HepG2 (cell line): Measurements from ENCODE around the gene METTL23. TPM values are rescaled to one million over a fixed set of nuclear protein-coding genes. Genes with fewer than 3 reads are reported as not detected.

Experiments used
- ASH2L ChIP-seq: fragments of 300-600, 200-600 bp; sonication (generic); IDR thresholded peaks from 2 replicates; pipeline ENCODE4 v1.7.0; 2017; ENCODE audit warnings: low read depth, mild to moderate bottlenecking, moderate library complexity, mixed read lengths, low read length; ENCODE audit not compliant: insufficient read length
- ATF1 ChIP-seq: IDR thresholded peaks from 2 replicates; pipeline ENCODE4 v1.6.1; 2016; ENCODE audit warnings: mild to moderate bottlenecking, control low read depth
- ELF4 ChIP-seq: sonication (generic); formaldehyde crosslinking; IDR thresholded peaks from 2 replicates; pipeline ENCODE4 v1.5.0; 2020; ENCODE audit warnings: missing genetic modification reagents, mild to moderate bottlenecking, moderate library complexity, borderline replicate concordance
- HOMEZ ChIP-seq: IDR thresholded peaks from 2 replicates; pipeline ENCODE4 v1.6.1; 2016; ENCODE audit warnings: low read depth
- HOXA7 ChIP-seq: sonication (generic); formaldehyde crosslinking; IDR thresholded peaks from 2 replicates; pipeline ENCODE4 v1.8.1; 2022; ENCODE audit warnings: mild to moderate bottlenecking, missing genetic modification reagents, moderate library complexity
- JUNB ChIP-seq: sonication (generic); formaldehyde crosslinking; IDR thresholded peaks from 2 replicates; pipeline ENCODE4 v1.8.0; 2022; ENCODE audit warnings: missing genetic modification reagents, mild to moderate bottlenecking, borderline replicate concordance
- MAZ ChIP-seq, 2 experiments: sonication (generic) in 1 of 2; formaldehyde crosslinking in 1 of 2; IDR thresholded peaks; 2 replicates each; pipeline versions ENCODE4 v1.5.0 to v1.6.1; 2012 to 2020; ENCODE audit warnings: low read depth in 2 of 2, mild to moderate bottlenecking in 2 of 2, borderline replicate concordance in 1 of 2, improper control_type of control experiment in 1 of 2, low read length in 1 of 2, missing genetic modification reagents in 1 of 2, moderate library complexity in 1 of 2
- MZF1 ChIP-seq: sonication (generic); formaldehyde crosslinking; IDR thresholded peaks from 2 replicates; pipeline ENCODE4 v1.8.1; 2023; ENCODE audit warnings: mild to moderate bottlenecking, missing genetic modification reagents, borderline replicate concordance
- NCOA5 ChIP-seq: sonication (generic); formaldehyde crosslinking; IDR thresholded peaks from 2 replicates; pipeline ENCODE4 v1.4.0; 2020; ENCODE audit warnings: missing genetic modification reagents
- NFATC3 ChIP-seq: sonication (generic); formaldehyde crosslinking; IDR thresholded peaks from 2 replicates; pipeline ENCODE4 v1.5.1; 2020; ENCODE audit warnings: mild to moderate bottlenecking, missing genetic modification reagents
- PAWR ChIP-seq: sonication (generic); formaldehyde crosslinking; IDR thresholded peaks from 2 replicates; pipeline ENCODE4 v1.4.0; 2020; ENCODE audit warnings: missing genetic modification reagents, mild to moderate bottlenecking, borderline replicate concordance
- POGZ ChIP-seq: sonication (generic); formaldehyde crosslinking; IDR thresholded peaks from 2 replicates; pipeline ENCODE4 v1.4.0; 2020; ENCODE audit warnings: mild to moderate bottlenecking, missing genetic modification reagents
- POLR2G ChIP-seq: fragments of 200-400 bp; formaldehyde crosslinking; IDR thresholded peaks from 2 replicates; pipeline ENCODE4 v1.6.1; 2018; ENCODE audit warnings: mild to moderate bottlenecking, low read depth, low read length, moderate library complexity
- SETDB1 ChIP-seq: sonication (generic); formaldehyde crosslinking; IDR thresholded peaks from 2 replicates; pipeline ENCODE4 v1.5.1; 2020; ENCODE audit warnings: missing genetic modification reagents, mild to moderate bottlenecking, borderline replicate concordance
- SKI ChIP-seq: fragments of 450-650 bp; IDR thresholded peaks from one replicate; pipeline ENCODE4 v1.6.1; 2018; ENCODE audit warnings: mild to moderate bottlenecking; ENCODE audit not compliant: partially characterized antibody
- SNAI1 ChIP-seq: sonication (generic); formaldehyde crosslinking; IDR thresholded peaks from 2 replicates; pipeline ENCODE4 v1.5.0; 2020; ENCODE audit warnings: mild to moderate bottlenecking, missing genetic modification reagents, borderline replicate concordance
- TAF1 ChIP-seq: sonication (generic); formaldehyde crosslinking; IDR thresholded peaks from 2 replicates; pipeline ENCODE4 v1.4.0; 2020; ENCODE audit warnings: missing genetic modification reagents
- TRIM24 ChIP-seq: sonication (generic); formaldehyde crosslinking; IDR thresholded peaks from 2 replicates; pipeline ENCODE4 v1.8.0; 2022; ENCODE audit warnings: mild to moderate bottlenecking, missing genetic modification reagents
- ZNF296 ChIP-seq: sonication (generic); formaldehyde crosslinking; conservative IDR thresholded peaks from 2 replicates; pipeline ENCODE4 v1.5.0; 2020; ENCODE audit warnings: mild to moderate bottlenecking, missing genetic modification reagents
- ZNF552 ChIP-seq: sonication (generic); formaldehyde crosslinking; IDR thresholded peaks from 2 replicates; pipeline ENCODE4 v1.9.0; 2022; ENCODE audit warnings: missing genetic modification reagents, mild to moderate bottlenecking, borderline replicate concordance
- ZNF607 ChIP-seq: sonication (generic); formaldehyde crosslinking; IDR thresholded peaks from 2 replicates; pipeline ENCODE4 v1.5.1; 2020; ENCODE audit warnings: missing genetic modification reagents, mild to moderate bottlenecking, borderline replicate concordance
- ZNF724P ChIP-seq: sonication (generic); formaldehyde crosslinking; IDR thresholded peaks from 2 replicates; pipeline ENCODE4 v1.8.0; 2022; ENCODE audit warnings: missing genetic modification reagents, borderline replicate concordance
- ZSCAN5A ChIP-seq: sonication (generic); formaldehyde crosslinking; IDR thresholded peaks from 2 replicates; pipeline ENCODE4 v1.8.0; 2022; ENCODE audit warnings: mild to moderate bottlenecking, missing genetic modification reagents, borderline replicate concordance
- polyA plus RNA-seq, 8 experiments: library from polyadenylated mRNA; depleted of rRNA in 3 of 8; stranded (reverse) in 7 of 8; unstranded in 1 of 8; fragments of >200 nt; fragmentation: Illumina TruSeq in 4 of 8; extraction: Trizol in 4 of 8; gene quantifications; 2 replicates each; pipeline versions ENCODE4 v1.2.1 to v1.2.3, GENCODE V29; 2011 to 2016; ENCODE audit warnings: low read depth in 4 of 8, missing spikeins in 1 of 8, mixed read lengths in 1 of 8; ENCODE audit not compliant: insufficient read depth in 1 of 8
- total RNA-seq, 5 experiments: library from RNA; depleted of rRNA; stranded (reverse); fragments of >200 nt; fragmentation: Illumina TruSeq; extraction: Trizol; gene quantifications; 2 replicates each; pipeline ENCODE4 v1.2.3, GENCODE V29; 2016; ENCODE audit warnings: low read depth in 1 of 5

Gene METTL23
- total and polyA plus RNA-seq, 2 of the 13 experiments (the other 11 are each of a cell fraction or from before 2014, with no cell fraction given) = 39.9 to 104 TPM

GRCh38 chr17:76737082-76737675 lies 10.5 kb downstream of the METTL23 start, which contains the start of gene SRSF2 (continued):
- TF ChIP-seq MAZ (IDR thresholded peaks at IDR 0.05; ENCODE audit: borderline replicate concordance, low read depth, low read length) (peak; percentile 99), MAZ (CRISPR knock-in tag; IDR thresholded peaks at IDR 0.05; ENCODE audit: low read depth) (peak; percentile 93), ZNF552 (CRISPR knock-in tag) (peak; percentile 97), TAF1 (CRISPR knock-in tag) (peak; percentile 100), MZF1 (CRISPR knock-in tag) (peak; percentile 81; the same call in 1 of the 2 replicates), SNAI1 (CRISPR knock-in tag) (no peak; the same call in 1 of the 2 replicates), ZNF724P (CRISPR knock-in tag) (no peak; the same call in none of the 2 replicates), ZSCAN5A (CRISPR knock-in tag) (peak; percentile 19; the same call in 1 of the 2 replicates), SETDB1 (no peak), TRIM24 (CRISPR knock-in tag) (no peak), HOMEZ (no peak), SKI (peak; percentile 52), POGZ (CRISPR knock-in tag) (peak; percentile 86), ASH2L (peak; percentile 9), POLR2G (peak; percentile 100), NCOA5 (CRISPR knock-in tag) (peak; percentile 32; the same call in 1 of the 2 replicates), HOXA7 (CRISPR knock-in tag) (peak; percentile 49; the same call in 1 of the 2 replicates), ATF1 (CRISPR knock-in tag) (peak; percentile 51; the same call in 1 of the 2 replicates), ELF4 (CRISPR knock-in tag) (no peak; the same call in 1 of the 2 replicates), JUNB (CRISPR knock-in tag) (no peak), PAWR (CRISPR knock-in tag) (peak; percentile 75; the same call in 1 of the 2 replicates), NFATC3 (no peak), ZNF607 (CRISPR knock-in tag) (peak; percentile 10), ZNF296 (CRISPR knock-in tag) (no peak; the same call in 1 of the 2 replicates)
